NT2/D1 (cell line): ENCODE results near the gene STK38.

Source experiments
- YY1 ChIP-seq: IDR thresholded peaks from 2 replicates; pipeline ENCODE4 v1.6.1; 2011; ENCODE audit not compliant: insufficient read length, insufficient read depth
- ZNF274 ChIP-seq: IDR thresholded peaks from 2 replicates; pipeline ENCODE4 v1.6.1; 2011; ENCODE audit warnings: mild to moderate bottlenecking, low read depth, low read length

- TF ChIP-seq YY1 (no peak), ZNF274 (no peak)
Observed at GRCh38 chr6:36501686-36502085, 45.6 kb downstream of the STK38 start.
